Testis (tissue), 3 donors: ENCODE results near the gene SPATA2L. TPM values are rescaled to one million over a fixed set of nuclear protein-coding genes. Genes with fewer than 3 reads are reported as not detected.

Source experiments
- DNase-seq: peaks from one replicate; pipeline ENCODE4 v3.0.0-alpha.2; 2019
- H3K27ac ChIP-seq, 2 donors: fragments of 200-600 bp; sonication (generic); one replicate each; pipeline ENCODE4 v1.5.1; 2019
- H3K27me3 ChIP-seq: fragments of 200-600 bp; sonication (generic); one replicate; pipeline ENCODE4 v1.5.1; 2019
- H3K36me3 ChIP-seq: fragments of 200-600 bp; sonication (generic); one replicate; pipeline ENCODE4 v1.5.1; 2017; ENCODE audit warnings: low read depth; ENCODE audit errors: missing control alignments
- H3K4me1 ChIP-seq: fragments of 200-600 bp; sonication (generic); one replicate; pipeline ENCODE4 v1.5.1; 2019
- H3K4me3 ChIP-seq, 2 donors: fragments of 200-600 bp; sonication (generic); one replicate each; pipeline ENCODE4 v1.5.1; 2017 to 2019
- H3K9me3 ChIP-seq: fragments of 200-600 bp; sonication (generic); one replicate; pipeline ENCODE4 v1.5.1; 2017
- CTCF ChIP-seq, 3 experiments: fragments of 450-650 bp in 2 of 3; fragments of 200-600 bp in 1 of 3; sonication (generic) in 1 of 3; IDR thresholded peaks; one replicate each; pipeline ENCODE4 v1.5.1; 2016 to 2019; ENCODE audit warnings: antibody characterized with exemption in 3 of 3, mild to moderate bottlenecking in 2 of 3, moderate library complexity in 1 of 3
- POLR2A ChIP-seq: fragments of 450-650 bp; IDR thresholded peaks from one replicate; pipeline ENCODE4 v1.6.1; 2017; ENCODE audit warnings: antibody characterized with exemption, mild to moderate bottlenecking, moderate library complexity
- WGBS, 2 donors: methylation state at CpG; one replicate each; pipeline ENCODE4 v1.1.5; 2018; 5-methylcytosine and 5-hydroxymethylcytosine counted together
- intact Hi-C: fragments of 100-400 bp; cut with DNase I; formaldehyde crosslinking; loops from one replicate; pipeline ENCODE4 v1.15.1; 2023; ENCODE audit warnings: low total_unique reads
- polyA plus RNA-seq: library from polyadenylated mRNA; stranded (reverse); fragments of 350-450 nt; fragmentation: Illumina TruSeq; extraction: RNeasy Lipid Tissue Mini Kit (QIAGEN cat#74804); gene quantifications from one replicate; pipeline ENCODE4 v1.2.3, GENCODE V29; 2014; ENCODE audit warnings: low read depth, low replicate concordance; ENCODE audit not compliant: insufficient read depth
- total RNA-seq, 2 donors: library from RNA; depleted of rRNA; stranded (reverse); fragments of >200 nt; gene quantifications; one replicate each; pipeline ENCODE4 v1.2.3, GENCODE V29; 2016

Gene SPATA2L
- total and polyA plus RNA-seq, 3 donors from 2014 or later, result 4.9 to 14.4 (median 13.9) TPM

GRCh38 chr16:89687092-89687940 lies 14.2 kb downstream of the SPATA2L start:
- Histone ChIP-seq H3K4me3 (peak overlapping the region; percentile 75 to 80), H3K9me3 (no peaks in the 10 kb centered on the region), H3K27ac (peak overlapping the region; percentile 75 to 87), H3K27me3 (no peaks in the 10 kb centered on the region), H3K36me3 (no peaks in the 10 kb centered on the region), H3K4me1 (peaks cover 7% of the 10 kb centered on the region)
- DNase-seq, result no peak
- WGBS, 2 donors, result 11 to 19% methylated on average over 21 to 42 of the region's 42 CpGs
- TF ChIP-seq CTCF (IDR thresholded peaks at IDR 0.05) (no peak), POLR2A (no peak)
- intact Hi-C loops, result no loop called here

GRCh38 chr16:89686520-89687091 lies 14.9 kb downstream of the SPATA2L start, which contains the start of gene CDK10:
CDK10 (plus strand) TSS chr16:89686689; CDS start chr16:89686711, 22 bp downstream.
- H3K27me3 ChIP-seq, result no peaks in the 10 kb centered on the region
- TF ChIP-seq POLR2A (peak; percentile 42), CTCF (IDR thresholded peaks at IDR 0.05) (no peak)
- peak within 1 kb of the TSS; percentile 75 to 87 for H3K27ac ChIP-seq
- intact Hi-C loops, result no loop called here
- peak within 1 kb of the TSS; percentile 75 to 80 for H3K4me3 ChIP-seq
- WGBS, 2 donors, result 0 to 1% methylated on average over 8 to 64 of the region's 67 CpGs
- DNase-seq, result peak; percentile 92
- H3K36me3 ChIP-seq, result no peaks in the 10 kb centered on the region
- no peaks in the 10 kb centered on the region for H3K9me3 ChIP-seq
- peaks cover 7% of the 10 kb centered on the region for H3K4me1 ChIP-seq

GRCh38 chr16:89685916-89686315 lies 15.6 kb downstream of the SPATA2L start:
- intact Hi-C loops, result no loop called here
- H3K4me1 ChIP-seq, result peaks cover 7% of the 10 kb centered on the region
- no peak for DNase-seq
- H3K27ac ChIP-seq, result no peak overlapping the region
- 100% methylated on average over 1 of the region's 1 CpG; no CpG with 5 or more reads in 1 of the 2 donors for WGBS, 2 donors
- TF ChIP-seq POLR2A (no peak), CTCF (IDR thresholded peaks at IDR 0.05) (no peak)
- H3K36me3 ChIP-seq, result no peaks in the 10 kb centered on the region
- H3K4me3 ChIP-seq, result peak overlapping the region in 1 of 2 donors; percentile 75
- H3K9me3 ChIP-seq, result no peaks in the 10 kb centered on the region
- no peaks in the 10 kb centered on the region for H3K27me3 ChIP-seq

GRCh38 chr16:89678258-89678657 lies 23.2 kb downstream of the SPATA2L start:
- Histone ChIP-seq H3K4me1 (no peaks in the 10 kb centered on the region), H3K27me3 (no peaks in the 10 kb centered on the region), H3K9me3 (no peaks in the 10 kb centered on the region), H3K36me3 (no peaks in the 10 kb centered on the region), H3K27ac (no peak overlapping the region), H3K4me3 (no peak overlapping the region)
- DNase-seq, result no peak
- WGBS, 2 donors, result 93 to 94% methylated on average over 2 of the region's 2 CpGs
- intact Hi-C loops, result no loop called here
- no peak for TF ChIP-seq POLR2A
- TF ChIP-seq CTCF (IDR thresholded peaks at IDR 0.05), result no peak
